Neural progenitor cell (in vitro differentiated cells): ENCODE results near the gene BECN2. TPM values are rescaled to one million over a fixed set of nuclear protein-coding genes. Genes with fewer than 3 reads are reported as not detected.

Source experiments
- DNase-seq: peaks from one replicate; pipeline ENCODE4 v3.0.0-alpha.2; 2016; ENCODE audit warnings: low spot score
- H2AFZ ChIP-seq: fragments of 200-600 bp; sonication (generic); replicated peaks from 2 replicates; pipeline ENCODE4 v1.6.1; 2016; ENCODE audit warnings: antibody characterized with exemption
- H3F3A ChIP-seq: fragments of 200-600 bp; sonication (generic); 2 replicates; pipeline ENCODE4 v1.6.1; 2016; ENCODE audit warnings: antibody characterized with exemption, low read depth
- H3K27ac ChIP-seq: fragments of 200-600 bp; sonication (generic); 2 replicates; pipeline ENCODE4 v1.5.1; 2016; ENCODE audit warnings: mild to moderate bottlenecking
- H3K27me3 ChIP-seq: fragments of 200-600 bp; sonication (generic); 2 replicates; pipeline ENCODE4 v1.6.1; 2016; ENCODE audit warnings: mild to moderate bottlenecking, moderate library complexity
- H3K36me3 ChIP-seq: fragments of 200-600 bp; sonication (generic); 2 replicates; pipeline ENCODE4 v1.5.1; 2016
- H3K4me1 ChIP-seq: fragments of 200-600 bp; sonication (generic); 2 replicates; pipeline ENCODE4 v1.6.1; 2016; ENCODE audit warnings: mixed run types
- H3K4me2 ChIP-seq: fragments of 200-600 bp; sonication (generic); 2 replicates; pipeline ENCODE4 v1.6.1; 2016
- H3K4me3 ChIP-seq: fragments of 200-600 bp; sonication (generic); 2 replicates; pipeline ENCODE4 v1.5.1; 2016
- H3K79me2 ChIP-seq: fragments of 200-600 bp; sonication (generic); 2 replicates; pipeline ENCODE4 v1.6.1; 2016; ENCODE audit warnings: low read depth
- H3K9ac ChIP-seq: fragments of 200-600 bp; sonication (generic); 2 replicates; pipeline ENCODE4 v1.6.1; 2016
- H3K9me3 ChIP-seq: fragments of 200-600 bp; sonication (generic); 2 replicates; pipeline ENCODE4 v1.5.1; 2016; ENCODE audit warnings: low read depth
- H4K20me1 ChIP-seq: fragments of 200-600 bp; sonication (generic); 2 replicates; pipeline ENCODE4 v1.6.1; 2016; ENCODE audit warnings: low read depth
- H3K27ac Mint-ChIP-seq: 3 replicates; pipeline ENCODE4 v1.8.0; 2021; ENCODE audit warnings: mixed read lengths
- H3K27me3 Mint-ChIP-seq: 2 replicates; pipeline ENCODE4 v1.8.0; 2022; ENCODE audit warnings: low read depth, mild to moderate bottlenecking, inconsistent platforms, moderate library complexity, mixed read lengths; ENCODE audit not compliant: insufficient read depth
- H3K36me3 Mint-ChIP-seq: 3 replicates; pipeline ENCODE4 v1.8.0; 2021; ENCODE audit warnings: mixed read lengths
- H3K4me1 Mint-ChIP-seq: 3 replicates; pipeline ENCODE4 v1.8.0; 2021; ENCODE audit warnings: mixed read lengths
- H3K4me3 Mint-ChIP-seq: 3 replicates; pipeline ENCODE4 v1.8.0; 2021; ENCODE audit warnings: mild to moderate bottlenecking, moderate library complexity, mixed read lengths
- H3K9me3 Mint-ChIP-seq: 3 replicates; pipeline ENCODE4 v1.8.0; 2020; ENCODE audit warnings: mixed read lengths
- EZH2 ChIP-seq: fragments of 200-600 bp; sonication (generic); IDR thresholded peaks from 2 replicates; pipeline ENCODE4 v1.6.1; 2017; ENCODE audit warnings: antibody characterized with exemption, mild to moderate bottlenecking, moderate library complexity
- EZH2phosphoT487 ChIP-seq: fragments of 200-600 bp; sonication (generic); IDR thresholded peaks from 2 replicates; pipeline ENCODE4 v1.6.1; 2017; ENCODE audit warnings: antibody characterized with exemption
- total RNA-seq: library from RNA; depleted of rRNA; stranded (reverse); fragments of >200 nt; gene quantifications from 2 replicates; pipeline ENCODE4 v1.2.3, GENCODE V29; 2015; ENCODE audit warnings: low replicate concordance
- TF ChIP-seq, protein P1 (sequence below): fragments of 200-600 bp; sonication (generic); IDR thresholded peaks from 2 replicates; pipeline ENCODE4 v1.5.1; 2017; ENCODE audit warnings: antibody characterized with exemption, mild to moderate bottlenecking

Gene BECN2
- total RNA-seq, 1 donor from 2014 or later: not detected

DNA sequence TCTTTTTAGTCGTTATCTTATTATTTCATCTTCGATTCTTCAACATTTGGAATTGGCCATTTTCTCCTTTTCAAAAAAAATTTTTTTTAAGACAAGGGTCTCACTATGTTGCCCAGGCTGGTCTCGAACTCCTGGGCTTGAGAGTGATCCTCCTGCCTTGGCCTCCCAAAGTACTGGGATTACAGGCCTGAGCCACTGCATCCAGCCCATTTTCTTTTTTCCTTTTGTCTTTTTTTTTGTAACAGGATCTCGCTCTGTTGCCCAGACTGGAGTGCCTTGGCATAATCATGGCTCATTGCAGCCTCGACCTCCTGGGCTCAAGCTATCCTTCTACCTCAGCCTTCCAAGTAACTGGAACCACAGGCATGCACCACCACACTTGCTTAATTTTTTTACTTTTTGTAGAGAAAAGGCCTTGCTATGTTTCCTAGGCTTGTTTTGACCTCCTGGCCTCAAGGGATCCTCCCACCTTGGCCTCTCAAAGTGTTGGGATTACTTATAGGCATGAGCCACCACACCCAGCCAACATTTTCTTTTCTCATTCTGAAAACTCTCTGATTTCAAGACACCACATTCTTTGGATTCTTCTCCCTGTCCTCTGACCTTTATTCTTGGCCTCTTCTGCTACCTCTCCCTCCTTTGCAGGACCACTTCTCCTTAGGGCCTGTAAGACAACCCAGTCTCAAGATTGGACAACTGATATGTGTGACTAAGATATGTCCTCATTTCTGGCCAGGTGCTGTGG lies 47.4 kb downstream of the BECN2 start:
- Histone ChIP-seq H3K4me2 (no peak overlapping the region), H3K9me3 (no peaks in the 10 kb centered on the region), H4K20me1 (no peaks in the 10 kb centered on the region), H3K27ac (no peak overlapping the region), H2AFZ (no peak overlapping the region), H3K27me3 (no peaks in the 10 kb centered on the region), H3K4me1 (peaks cover 4% of the 10 kb centered on the region), H3F3A (no peaks in the 10 kb centered on the region), H3K4me3 (no peak overlapping the region), H3K36me3 (no peaks in the 10 kb centered on the region), H3K9ac (no peak overlapping the region), H3K79me2 (no peaks in the 10 kb centered on the region)
- Mint-ChIP-seq H3K36me3 (no peaks in the 10 kb centered on the region), H3K4me1 (peaks cover 13% of the 10 kb centered on the region), H3K9me3 (no peaks in the 10 kb centered on the region), H3K27me3 (peaks cover 11% of the 10 kb centered on the region), H3K27ac (peak overlapping the region; percentile 90), H3K4me3 (no peak overlapping the region)
- no peak for TF ChIP-seq EZH2
- TF ChIP-seq, protein P1, sequence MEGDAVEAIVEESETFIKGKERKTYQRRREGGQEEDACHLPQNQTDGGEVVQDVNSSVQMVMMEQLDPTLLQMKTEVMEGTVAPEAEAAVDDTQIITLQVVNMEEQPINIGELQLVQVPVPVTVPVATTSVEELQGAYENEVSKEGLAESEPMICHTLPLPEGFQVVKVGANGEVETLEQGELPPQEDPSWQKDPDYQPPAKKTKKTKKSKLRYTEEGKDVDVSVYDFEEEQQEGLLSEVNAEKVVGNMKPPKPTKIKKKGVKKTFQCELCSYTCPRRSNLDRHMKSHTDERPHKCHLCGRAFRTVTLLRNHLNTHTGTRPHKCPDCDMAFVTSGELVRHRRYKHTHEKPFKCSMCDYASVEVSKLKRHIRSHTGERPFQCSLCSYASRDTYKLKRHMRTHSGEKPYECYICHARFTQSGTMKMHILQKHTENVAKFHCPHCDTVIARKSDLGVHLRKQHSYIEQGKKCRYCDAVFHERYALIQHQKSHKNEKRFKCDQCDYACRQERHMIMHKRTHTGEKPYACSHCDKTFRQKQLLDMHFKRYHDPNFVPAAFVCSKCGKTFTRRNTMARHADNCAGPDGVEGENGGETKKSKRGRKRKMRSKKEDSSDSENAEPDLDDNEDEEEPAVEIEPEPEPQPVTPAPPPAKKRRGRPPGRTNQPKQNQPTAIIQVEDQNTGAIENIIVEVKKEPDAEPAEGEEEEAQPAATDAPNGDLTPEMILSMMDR: no peak
- TF ChIP-seq EZH2phosphoT487: no peak
- DNase-seq: no peak

DNA sequence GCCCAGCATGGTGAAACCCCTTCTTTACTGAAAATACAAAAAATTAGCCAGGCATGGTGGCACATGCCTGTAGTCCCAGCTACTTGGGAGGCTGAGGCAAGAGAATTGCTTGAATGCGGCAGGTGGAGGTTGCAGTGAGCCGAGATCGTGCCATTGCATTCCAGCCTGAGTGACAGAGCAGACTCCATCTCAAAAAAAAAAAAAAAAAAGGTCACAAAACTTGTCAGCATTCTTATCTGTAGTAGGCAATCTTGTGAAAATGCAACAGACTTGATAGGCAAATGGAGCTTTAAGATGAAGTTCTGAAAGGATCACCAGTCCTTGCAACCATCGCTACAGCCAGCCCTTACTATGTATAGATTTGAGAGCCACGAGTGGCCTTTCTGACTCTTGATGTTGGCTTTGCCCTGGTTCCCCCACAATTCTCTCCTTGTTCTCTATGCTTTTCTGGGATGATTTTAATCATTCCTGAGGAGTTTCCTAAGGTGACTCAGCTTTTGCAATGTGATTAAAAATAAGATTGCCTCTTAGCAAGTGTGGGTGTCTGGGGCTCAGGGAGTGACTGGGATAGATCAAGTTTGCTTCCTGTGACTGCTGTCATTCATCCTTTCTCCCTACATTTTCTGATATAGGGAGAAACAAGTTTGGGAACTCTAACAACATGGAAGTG lies 48.4 kb downstream of the BECN2 start:
- Mint-ChIP-seq H3K9me3 (no peaks in the 10 kb centered on the region), H3K4me1 (peaks cover 7% of the 10 kb centered on the region), H3K27me3 (peaks cover 11% of the 10 kb centered on the region), H3K4me3 (no peak overlapping the region), H3K36me3 (no peaks in the 10 kb centered on the region), H3K27ac (peak overlapping the region; percentile 72)
- no peak overlapping the region for H3K4me2 ChIP-seq
- H3K27me3 ChIP-seq: no peaks in the 10 kb centered on the region
- no peaks in the 10 kb centered on the region for H3K9me3 ChIP-seq
- H3K79me2 ChIP-seq: no peaks in the 10 kb centered on the region
- H3F3A ChIP-seq: no peaks in the 10 kb centered on the region
- no peak overlapping the region for H2AFZ ChIP-seq
- no peak for DNase-seq
- H3K4me1 ChIP-seq: no peaks in the 10 kb centered on the region
- H3K36me3 ChIP-seq: no peaks in the 10 kb centered on the region
- H3K9ac ChIP-seq: no peak overlapping the region
- TF ChIP-seq, protein P1: no peak
- TF ChIP-seq EZH2: no peak
- no peak for TF ChIP-seq EZH2phosphoT487
- no peaks in the 10 kb centered on the region for H4K20me1 ChIP-seq
- no peak overlapping the region for H3K4me3 ChIP-seq
- no peak overlapping the region for H3K27ac ChIP-seq

DNA sequence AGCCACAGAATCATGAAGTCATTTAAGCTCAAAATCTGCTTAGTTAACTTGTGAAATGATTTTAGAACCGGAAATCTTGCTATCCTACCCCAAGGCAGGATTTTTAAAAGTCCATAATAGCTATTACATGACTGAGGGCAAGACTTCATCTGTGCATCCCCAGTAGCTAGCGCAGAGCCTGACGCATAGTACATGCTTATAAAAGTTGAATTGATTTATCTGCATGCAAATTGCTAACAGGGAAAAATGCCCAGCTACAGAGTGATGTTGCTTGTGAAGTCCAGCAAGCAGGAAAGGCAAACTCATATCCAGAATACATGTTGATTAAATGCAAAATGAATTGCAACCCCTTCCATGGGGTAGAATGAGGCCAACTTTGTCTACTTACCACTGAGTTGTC lies 49.4 kb downstream of the BECN2 start:
- H3K4me1 Mint-ChIP-seq: peaks cover 10% of the 10 kb centered on the region
- no peaks in the 10 kb centered on the region for H3K9me3 ChIP-seq
- no peak overlapping the region for H3K4me3 Mint-ChIP-seq
- no peaks in the 10 kb centered on the region for H3F3A ChIP-seq
- TF ChIP-seq, protein P1: no peak
- no peak for TF ChIP-seq EZH2phosphoT487
- no peak for TF ChIP-seq EZH2
- peaks cover 11% of the 10 kb centered on the region for H3K27me3 Mint-ChIP-seq
- no peak overlapping the region for H3K4me3 ChIP-seq
- H3K27me3 ChIP-seq: no peaks in the 10 kb centered on the region
- H3K36me3 ChIP-seq: no peaks in the 10 kb centered on the region
- no peak overlapping the region for H3K4me2 ChIP-seq
- no peak for DNase-seq
- no peaks in the 10 kb centered on the region for H4K20me1 ChIP-seq
- no peak overlapping the region for H3K27ac ChIP-seq
- H3K27ac Mint-ChIP-seq: no peak overlapping the region
- no peak overlapping the region for H2AFZ ChIP-seq
- H3K9me3 Mint-ChIP-seq: no peaks in the 10 kb centered on the region
- no peaks in the 10 kb centered on the region for H3K79me2 ChIP-seq
- H3K4me1 ChIP-seq: no peaks in the 10 kb centered on the region
- no peak overlapping the region for H3K9ac ChIP-seq
- no peaks in the 10 kb centered on the region for H3K36me3 Mint-ChIP-seq

Other genes with a start within 250 kb of the BECN2 start
- 32.2 and 54.8 TPM in 2 replicates for gene EXO1, start 109.6 kb upstream of the BECN2 start, total RNA-seq
- gene MAP1LC3C, start 41.3 kb downstream of the BECN2 start, total RNA-seq: 0.19 TPM in 1 of 2 replicates, not detected in the other